GM19395 (cell line): ENCODE results near the gene CRACDL.

Source experiments
- ATAC-seq: cut with Tn5 transposase; IDR thresholded peaks from one replicate; pipeline ENCODE4 v1.9.1; 2021; ENCODE audit warnings: mild to moderate bottlenecking, moderate library complexity; ENCODE audit not compliant: unreplicated experiment

CRACDL gene

GRCh38 chr2:98866033-98866432, 70.0 kb downstream of the CRACDL start:
- ATAC-seq: no peak

GRCh38 chr2:98861601-98862000, 74.4 kb downstream of the CRACDL start:
- no peak for ATAC-seq

- no peak for ATAC-seq
Measured at GRCh38 chr2:98859323-98859722, 76.7 kb downstream of the CRACDL start.

GRCh38 chr2:98857001-98857400, 79.0 kb downstream of the CRACDL start:
- no peak for ATAC-seq

GRCh38 chr2:98854682-98855081, 81.3 kb downstream of the CRACDL start:
- ATAC-seq: no peak

- no peak for ATAC-seq
Measured at GRCh38 chr2:98852932-98853331, 83.1 kb downstream of the CRACDL start.

GRCh38 chr2:98850074-98850473, 86.0 kb downstream of the CRACDL start:
- no peak for ATAC-seq

GRCh38 chr2:98849113-98849512, 86.9 kb downstream of the CRACDL start:
- no peak for ATAC-seq

GRCh38 chr2:98847853-98848252, 88.2 kb downstream of the CRACDL start:
- no peak for ATAC-seq

- no peak for ATAC-seq
Measured at GRCh38 chr2:98846041-98846440, 90.0 kb downstream of the CRACDL start.

GRCh38 chr2:98842136-98842535, 93.9 kb downstream of the CRACDL start:
- no peak for ATAC-seq

- ATAC-seq: no peak
Measured at GRCh38 chr2:98839292-98839691, 96.7 kb downstream of the CRACDL start.

- no peak for ATAC-seq
Measured at GRCh38 chr2:98835831-98836385, 100.1 kb downstream of the CRACDL start.

GRCh38 chr2:98833917-98834263, 102.1 kb downstream of the CRACDL start:
- ATAC-seq: no peak

- ATAC-seq: no peak
Measured at GRCh38 chr2:98833172-98833916, 102.7 kb downstream of the CRACDL start.

GRCh38 chr2:98832172-98832571, 103.9 kb downstream of the CRACDL start:
- no peak for ATAC-seq

GRCh38 chr2:98830571-98831145, 105.4 kb downstream of the CRACDL start:
- ATAC-seq: no peak

- ATAC-seq: no peak
Measured at GRCh38 chr2:98829581-98830270, 106.3 kb downstream of the CRACDL start.

- ATAC-seq: no peak
Measured at GRCh38 chr2:98828793-98829371, 107.1 kb downstream of the CRACDL start.

- ATAC-seq: no peak
Measured at GRCh38 chr2:98828369-98828744, 107.7 kb downstream of the CRACDL start.

GRCh38 chr2:98827625-98828368, 108.2 kb downstream of the CRACDL start:
- ATAC-seq: no peak
